GM18519 (cell line): ENCODE measurements around the gene FDXR.
"Not testable (repeated sequence)": the region's sequence is repeated elsewhere in the genome, so short reads cannot be mapped to it uniquely, and the experiment has no call there.

Experiments used
- ATAC-seq: cut with Tn5 transposase; IDR thresholded peaks from one replicate; pipeline ENCODE4 v1.9.1; 2021; ENCODE audit warnings: mild to moderate bottlenecking, moderate library complexity; ENCODE audit not compliant: unreplicated experiment, low FRiP score

Gene FDXR, protein sequence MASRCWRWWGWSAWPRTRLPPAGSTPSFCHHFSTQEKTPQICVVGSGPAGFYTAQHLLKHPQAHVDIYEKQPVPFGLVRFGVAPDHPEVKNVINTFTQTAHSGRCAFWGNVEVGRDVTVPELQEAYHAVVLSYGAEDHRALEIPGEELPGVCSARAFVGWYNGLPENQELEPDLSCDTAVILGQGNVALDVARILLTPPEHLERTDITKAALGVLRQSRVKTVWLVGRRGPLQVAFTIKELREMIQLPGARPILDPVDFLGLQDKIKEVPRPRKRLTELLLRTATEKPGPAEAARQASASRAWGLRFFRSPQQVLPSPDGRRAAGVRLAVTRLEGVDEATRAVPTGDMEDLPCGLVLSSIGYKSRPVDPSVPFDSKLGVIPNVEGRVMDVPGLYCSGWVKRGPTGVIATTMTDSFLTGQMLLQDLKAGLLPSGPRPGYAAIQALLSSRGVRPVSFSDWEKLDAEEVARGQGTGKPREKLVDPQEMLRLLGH

DNA sequence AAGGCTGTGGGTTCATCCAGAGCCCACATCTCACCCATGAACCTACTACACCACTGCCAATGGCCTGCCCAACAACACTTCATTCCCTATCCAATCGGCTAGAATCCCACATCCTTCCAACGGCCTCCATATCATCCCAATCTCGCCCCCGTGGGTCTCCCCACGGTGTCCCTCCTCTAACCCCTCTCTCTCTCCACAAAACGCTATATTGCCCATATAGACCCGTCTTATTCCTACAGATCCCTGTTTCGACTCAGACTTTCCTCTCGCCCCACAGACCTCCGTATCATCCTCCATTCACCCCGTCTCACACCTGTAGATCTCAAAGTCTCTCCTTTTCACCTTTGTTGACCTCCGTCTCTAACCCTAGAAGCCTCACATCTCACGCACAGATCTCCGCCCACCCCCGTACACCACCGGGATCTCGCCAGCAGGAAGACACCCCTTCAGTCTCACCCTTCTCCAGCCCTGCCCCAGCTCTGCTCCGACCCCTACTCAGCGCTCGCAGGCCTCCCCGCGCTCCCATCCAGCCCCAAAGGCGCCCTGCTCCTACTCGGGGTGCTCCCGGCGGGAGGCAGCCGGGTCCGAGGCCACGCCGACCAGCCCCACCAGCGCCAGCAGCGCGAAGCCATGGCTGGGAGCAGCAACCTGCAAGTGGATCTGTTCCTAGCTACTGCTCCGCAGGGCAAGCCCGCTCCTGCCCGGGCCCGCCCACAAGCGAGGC, at the start of gene FDXR:
TSS of gene FDXR (minus strand) at position 682 of the 724 bp plus-strand sequence. CDS start at position 632, 50 bp downstream.
- no peak for ATAC-seq

DNA sequence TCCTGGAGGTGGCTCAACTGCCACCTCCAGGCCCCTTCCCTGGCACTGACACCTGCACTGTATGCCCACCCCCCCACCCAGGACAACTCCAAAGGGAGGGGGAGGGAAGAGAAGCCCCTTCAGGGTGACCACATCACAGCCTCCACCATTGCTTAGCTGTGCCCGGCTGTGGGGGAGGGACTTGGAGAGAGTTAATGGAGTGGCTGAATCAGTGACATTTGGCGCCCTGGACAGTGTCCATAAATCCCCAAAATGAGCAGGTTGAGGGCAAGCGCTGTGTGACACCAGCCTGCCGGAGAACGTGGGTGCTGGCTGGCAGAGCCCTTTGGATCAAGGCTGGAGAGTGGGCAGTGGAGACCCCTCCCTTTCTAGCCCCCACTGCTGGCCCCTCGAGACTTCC, 49.4 kb upstream of the FDXR start:
- ATAC-seq, result no peak

DNA sequence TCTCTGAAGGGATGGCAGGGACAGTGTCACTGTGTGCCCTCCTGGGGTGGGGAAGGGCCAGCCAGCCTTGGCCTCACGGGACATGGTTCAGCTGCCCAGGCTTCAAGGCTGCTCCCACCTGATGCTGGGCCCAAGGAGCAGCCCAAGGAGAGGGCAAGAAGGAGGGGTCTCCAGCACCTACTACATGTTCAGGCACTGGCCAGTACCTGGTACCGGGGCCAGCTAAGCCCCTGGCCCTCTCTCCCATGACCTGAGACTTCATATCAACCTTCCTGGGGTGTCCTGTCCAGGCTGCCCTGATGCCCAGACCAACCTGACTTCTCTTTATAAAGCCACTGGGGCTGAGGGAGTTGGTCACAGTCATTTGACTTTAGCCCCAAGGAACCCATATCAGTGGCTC, 49.0 kb upstream of the FDXR start:
- no peak for ATAC-seq

DNA sequence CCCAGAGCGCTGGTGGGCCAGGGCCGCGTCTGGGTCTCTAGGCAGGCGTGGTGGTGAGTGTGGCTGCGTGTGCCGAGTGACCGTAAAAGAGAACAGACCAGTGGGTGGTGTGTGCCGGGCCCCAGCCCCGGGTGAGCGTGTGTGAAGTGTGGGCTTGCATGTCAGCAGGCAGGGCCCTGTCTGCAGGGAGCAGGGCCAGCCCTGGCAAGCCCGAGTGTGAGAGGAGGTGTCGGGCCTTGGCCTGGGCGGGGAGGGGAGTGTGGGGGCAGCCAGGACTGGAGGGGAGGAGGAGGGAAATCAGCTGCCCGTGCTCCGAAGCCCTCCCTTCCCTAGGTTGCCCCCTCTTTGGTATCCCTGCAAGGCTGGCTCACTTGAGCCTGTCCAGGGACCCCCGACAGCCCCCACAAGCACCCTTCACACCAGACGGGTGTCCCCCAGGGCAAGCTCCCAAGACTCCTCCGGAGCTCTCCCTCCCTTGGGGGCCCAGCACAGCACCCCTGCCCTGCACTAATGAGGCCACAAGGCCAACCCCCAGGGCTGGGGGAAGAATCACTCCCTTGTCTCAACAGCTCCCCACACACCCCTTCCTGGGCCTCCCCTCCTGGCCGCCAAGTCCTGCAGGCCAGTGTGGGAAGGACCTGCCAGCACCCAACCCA, 48.4 kb upstream of the FDXR start:
- ATAC-seq, result no peak

DNA sequence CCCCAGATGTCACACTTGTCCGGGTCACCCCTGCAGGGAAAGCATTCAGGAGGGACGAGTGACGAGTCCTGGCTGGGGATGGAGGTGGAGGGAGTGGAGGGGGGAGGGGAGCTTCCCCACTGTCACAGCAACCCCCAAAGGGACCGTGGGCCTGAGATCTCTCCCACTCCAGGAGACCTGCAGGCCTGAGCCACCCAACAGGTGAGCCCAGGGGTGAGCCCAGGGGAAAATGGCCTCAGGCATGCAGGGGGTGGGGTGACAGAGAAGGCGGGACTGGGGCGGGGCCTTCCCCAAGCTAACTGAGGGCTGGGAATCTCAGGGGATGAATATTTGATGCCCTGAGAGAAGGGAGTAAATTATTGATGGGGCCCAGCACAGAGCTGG, 47.8 kb upstream of the FDXR start:
- no peak for ATAC-seq

DNA sequence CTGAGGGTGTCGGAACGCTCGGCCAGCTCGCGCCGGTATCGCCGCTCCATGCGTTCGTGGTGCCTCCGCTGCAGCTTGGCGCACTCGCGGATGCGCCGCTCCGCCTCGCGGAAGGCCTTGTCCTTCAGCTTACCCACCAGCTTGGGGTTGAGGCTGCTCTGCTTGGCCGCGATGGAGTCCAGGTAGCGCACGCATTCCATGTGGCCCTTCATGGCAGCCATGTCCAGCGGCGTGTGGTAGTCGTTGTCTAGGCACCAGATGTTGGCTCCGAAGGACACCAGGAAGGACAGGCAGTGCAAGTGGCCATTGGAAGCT, 47.5 kb upstream of the FDXR start:
- no peak for ATAC-seq

DNA sequence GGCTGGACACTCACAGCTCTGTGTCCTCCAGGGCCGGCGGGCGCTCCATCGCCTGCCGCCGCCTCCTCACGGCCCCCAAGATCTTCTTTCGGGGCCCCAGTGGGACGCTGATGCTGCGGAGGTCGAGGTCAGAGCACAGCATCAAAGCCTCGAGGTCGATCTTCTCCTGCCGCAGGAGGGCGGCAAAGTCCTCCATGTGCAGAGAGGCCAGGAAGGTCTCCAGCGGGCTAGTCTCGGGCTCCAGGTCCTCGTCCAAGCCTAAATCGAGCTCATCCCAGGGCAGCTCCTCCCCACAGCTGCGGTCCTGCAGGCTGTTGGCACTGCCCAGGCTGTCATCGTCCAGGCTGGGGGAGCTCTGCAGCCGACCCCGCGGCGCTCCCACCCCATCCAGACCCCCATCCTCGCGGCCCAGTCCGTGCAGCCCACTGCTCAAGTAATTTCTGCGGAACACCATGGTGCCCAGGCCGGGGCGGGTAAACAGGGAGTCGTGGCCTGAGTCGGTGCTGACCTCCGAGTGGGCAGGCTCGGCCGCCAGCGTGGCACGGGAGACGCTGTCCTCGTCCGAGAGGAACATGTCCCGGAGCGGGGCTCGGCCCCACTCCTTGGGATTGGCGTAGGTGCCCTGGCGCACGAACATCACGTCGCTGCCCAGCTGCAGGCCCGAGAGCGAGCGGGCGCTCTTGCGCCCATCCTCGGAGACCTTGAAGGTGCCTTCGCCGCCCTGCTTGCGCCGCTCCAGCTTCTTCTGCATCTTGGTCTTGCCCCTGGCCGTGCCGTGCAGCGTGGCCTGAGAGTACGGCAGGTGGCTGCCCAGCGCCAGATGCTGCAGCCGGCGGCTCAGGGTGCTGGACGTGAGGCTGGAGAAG, 46.9 kb upstream of the FDXR start:
- no peak for ATAC-seq

DNA sequence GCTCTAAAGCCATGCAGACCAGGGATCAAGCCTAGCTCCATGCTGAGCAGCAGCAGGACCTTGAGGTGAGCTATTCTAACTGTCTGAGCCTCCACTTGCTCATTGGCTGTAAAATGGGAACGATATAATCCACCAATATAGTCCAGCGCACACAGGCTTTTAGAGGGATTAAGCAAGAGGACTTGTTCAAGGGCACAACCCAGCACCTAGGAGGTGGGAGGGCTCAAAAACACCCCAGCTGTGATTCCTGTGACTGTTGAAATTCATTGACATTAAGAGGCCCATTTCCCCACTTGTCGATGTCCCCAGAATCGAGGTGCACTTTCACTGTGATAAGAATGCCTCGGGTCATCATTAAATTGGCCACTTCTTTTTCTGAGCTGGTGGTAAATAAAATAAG, 46.1 kb upstream of the FDXR start:
- ATAC-seq, result no peak

DNA sequence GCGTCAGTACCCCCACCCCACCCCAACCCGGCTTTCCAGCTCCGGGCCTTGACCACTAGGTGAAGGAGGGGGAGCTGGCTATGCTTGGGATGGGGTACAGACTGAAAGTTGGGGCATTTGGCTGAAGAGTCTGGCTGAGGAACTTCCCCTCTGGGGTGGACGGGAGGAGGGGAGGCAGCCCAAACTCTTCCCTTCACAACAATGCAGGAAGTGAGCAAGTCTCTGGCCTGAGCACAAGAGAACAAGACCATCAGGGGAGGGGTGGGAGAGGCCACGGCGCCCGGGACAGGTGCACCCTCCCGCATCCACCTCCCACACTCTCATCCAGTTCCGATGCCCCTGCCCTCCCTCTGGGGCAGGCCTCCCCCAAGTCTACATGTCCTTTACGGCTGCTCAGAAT, 44.6 kb upstream of the FDXR start:
- ATAC-seq, result no peak

DNA sequence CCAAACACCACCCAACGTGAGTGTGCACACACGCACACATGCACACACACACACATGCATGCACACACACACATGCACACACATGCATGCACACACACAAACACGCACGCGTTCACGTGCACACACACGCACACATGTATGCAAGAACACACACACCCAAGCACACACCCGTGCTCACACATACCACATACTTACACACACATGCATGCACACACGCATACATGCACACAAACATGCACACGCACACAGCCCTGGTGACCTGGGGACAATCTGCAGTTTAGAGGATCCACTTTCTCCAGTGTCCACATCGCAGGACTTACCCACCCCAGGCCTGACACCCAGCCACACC, 44.0 kb upstream of the FDXR start:
- no peak for ATAC-seq

DNA sequence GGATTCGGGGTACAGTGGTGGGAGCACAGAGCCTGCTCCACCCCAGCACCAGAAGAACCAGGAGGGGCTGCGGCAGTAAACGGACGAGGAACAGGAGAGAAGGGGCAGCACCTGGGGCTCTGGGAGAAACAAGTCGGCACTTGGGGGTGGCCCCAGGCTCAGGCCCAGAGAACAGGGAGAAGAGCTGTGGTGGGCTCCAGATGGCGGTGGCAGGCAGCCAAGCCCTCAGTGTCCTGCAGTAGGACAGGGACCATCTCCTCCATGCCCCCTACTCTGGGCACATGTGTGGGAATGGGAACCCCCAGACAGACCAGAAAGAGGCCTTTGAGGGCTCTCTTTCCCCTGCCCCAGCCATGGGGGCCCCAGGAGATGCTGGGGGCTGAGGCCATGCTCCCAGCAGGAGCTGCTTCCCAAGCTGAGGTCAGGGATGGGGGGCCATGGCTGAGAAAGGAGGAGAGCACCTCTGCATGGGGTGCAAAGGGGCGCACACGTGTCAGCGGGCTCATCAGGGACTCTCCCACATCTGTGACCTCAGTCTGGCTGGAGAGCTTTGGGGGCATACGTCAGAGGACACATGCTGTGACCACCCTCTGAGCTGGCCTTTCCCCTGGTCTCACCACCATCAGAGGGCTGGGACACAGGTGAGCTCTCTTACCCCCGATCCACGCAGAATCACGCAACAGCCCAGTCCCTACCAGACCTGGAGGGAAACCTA, 43.5 kb upstream of the FDXR start:
- no peak for ATAC-seq

DNA sequence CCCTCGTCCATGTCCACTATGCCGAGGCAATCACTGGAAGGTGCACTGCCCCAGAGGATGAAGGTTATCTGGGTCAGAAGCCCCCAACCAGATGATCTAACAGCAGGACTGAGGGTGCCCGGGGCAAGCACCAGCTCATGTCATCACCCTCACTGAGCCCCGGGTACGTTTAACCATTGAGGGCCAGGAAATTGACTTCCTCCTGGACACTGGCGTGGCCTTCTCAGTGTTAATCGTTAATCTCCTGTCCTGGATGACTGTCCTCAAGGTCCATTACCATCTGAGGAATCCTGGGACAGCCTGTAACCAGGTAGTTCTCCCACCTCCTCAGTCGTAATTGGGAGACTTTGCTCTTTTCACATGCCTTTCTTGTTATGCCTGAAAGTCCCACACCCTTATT, 38.6 kb upstream of the FDXR start:
- ATAC-seq, result not testable (repeated sequence)

DNA sequence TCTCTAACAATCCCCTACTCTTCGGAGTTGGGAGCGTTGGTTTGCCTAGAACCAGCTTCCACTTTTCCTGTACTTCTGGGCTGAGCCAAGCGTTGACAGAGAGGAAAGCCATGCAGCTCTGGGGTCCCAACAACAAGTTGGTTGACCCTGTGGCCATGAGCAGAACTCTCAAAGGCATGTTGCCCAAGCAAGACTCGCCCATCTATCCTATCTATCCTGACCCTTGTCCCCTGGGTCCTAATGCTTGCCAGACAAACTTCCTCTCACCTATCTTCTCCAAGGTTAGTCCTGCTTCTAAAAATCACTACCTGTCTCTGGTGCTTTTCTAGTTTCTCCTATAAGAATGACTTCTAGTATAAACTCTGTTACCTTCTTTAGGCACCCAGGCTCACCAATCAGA, 36.3 kb upstream of the FDXR start:
- ATAC-seq, result not testable (repeated sequence)

DNA sequence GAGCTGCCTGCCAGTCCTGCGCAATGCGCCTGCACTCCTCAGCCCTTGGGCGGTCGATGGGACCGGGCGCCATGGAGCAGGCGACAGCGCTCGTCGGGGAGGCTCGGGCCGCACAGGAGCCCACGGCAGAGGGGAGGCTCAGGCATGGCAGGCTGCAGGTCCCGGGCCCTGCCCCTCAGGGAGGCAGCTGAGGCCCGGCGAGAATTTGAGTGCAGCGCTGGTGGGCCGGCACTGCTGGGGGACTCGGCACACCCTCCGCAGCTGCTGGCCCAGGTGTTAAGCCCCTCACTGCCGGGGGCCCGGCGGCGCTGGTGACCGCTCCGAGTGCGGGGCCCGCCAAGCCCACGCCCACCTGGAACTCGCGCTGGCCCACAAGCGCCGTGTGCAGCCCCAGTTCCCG, 34.2 kb upstream of the FDXR start:
- ATAC-seq, result no peak

DNA sequence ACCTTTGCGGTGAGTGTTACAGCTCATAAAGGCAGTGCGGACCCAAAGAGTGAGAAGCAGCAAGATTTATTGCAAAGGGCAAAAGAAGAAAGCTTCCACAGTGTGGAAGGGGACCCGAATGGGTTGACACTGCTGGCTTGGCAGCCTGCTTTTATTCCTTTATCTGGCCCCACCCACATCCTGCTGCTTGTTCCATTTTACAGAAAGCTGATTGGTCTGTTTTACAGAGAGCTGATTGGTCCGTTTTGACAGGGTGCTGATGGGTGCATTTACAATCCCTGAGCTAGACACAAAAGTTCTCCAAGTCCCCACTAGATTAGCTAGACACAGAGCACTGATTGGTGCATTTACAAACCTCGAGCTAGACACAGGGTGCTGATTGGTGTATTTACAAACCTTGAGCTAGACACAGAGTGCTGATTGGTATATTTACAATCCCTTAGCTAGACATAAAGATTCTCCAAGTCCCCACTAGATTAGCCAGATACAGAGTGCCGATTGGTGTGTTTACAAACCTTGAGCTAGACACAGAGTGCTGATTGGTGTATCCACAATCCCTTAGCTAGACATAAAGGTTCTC, 33.5 kb upstream of the FDXR start:
- ATAC-seq, result not testable (repeated sequence)

DNA sequence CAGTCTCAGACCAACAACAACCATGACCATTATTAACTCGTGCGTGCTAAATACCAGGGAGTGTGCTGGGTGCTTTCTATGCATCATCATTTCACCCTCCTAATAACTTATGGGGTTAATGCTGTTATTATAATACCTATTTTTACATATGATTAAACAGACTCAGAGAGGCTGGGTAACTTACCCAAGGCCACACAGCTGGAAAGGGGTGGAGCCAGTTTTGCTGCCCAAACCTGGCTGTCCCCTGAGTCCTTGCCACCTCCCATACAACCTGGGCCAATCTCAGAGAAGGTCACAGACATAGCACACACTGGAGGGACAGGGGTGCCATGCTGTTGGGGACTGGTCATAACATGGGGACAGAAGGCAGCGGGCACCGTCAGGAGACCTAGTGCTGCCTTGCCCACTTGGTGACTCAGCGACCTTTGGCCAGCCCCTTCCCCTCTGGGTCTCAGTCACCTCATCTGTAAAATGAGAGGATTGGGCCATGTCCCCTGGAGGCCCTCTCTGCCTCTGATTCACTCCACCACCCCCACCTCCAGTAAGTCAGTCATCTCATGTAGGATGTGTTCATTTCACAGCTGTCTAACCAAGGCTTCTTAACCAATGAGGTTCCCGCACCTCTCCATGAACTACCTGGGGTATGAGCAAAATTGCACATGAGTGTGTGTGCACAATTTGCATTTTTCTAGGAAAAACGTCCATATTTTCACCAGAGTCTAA, 32.1 kb upstream of the FDXR start:
- ATAC-seq, result no peak

DNA sequence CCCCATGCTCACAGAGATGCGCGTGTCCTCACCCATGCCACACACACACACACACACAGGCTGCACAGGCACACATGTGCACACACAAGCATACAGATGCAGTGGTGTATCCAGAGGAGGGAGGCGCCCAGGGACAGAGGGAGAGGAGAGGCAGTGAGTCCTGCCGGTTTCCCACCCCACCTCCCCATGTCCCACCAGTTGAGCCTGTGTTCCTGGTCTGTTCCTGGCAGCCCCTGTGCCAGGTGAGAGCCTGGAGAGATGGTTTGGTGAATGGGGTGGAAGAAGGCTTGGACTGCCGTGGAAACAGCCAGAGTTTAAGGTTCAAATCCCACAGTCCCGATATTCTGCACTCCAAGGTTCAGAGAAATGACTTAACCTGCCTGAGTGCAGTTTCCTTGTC, 30.9 kb upstream of the FDXR start:
- no peak for ATAC-seq

DNA sequence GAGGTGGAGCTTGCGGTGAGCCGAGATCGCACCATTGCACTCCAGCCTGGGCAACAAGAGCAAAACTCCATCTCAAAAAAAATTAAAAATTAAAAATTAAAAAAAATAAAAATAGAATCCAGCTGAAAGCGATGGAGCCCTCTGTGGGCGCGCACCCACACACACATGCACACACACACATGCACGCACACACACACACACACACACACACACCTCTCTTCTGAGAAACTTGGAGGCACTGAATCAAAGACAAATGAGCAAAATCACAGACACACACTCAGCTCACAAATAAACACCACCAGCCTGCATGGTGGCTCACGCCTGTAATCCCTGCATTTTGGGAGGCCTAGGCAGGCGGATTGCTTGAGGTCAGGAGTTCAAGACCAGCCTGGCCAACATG, 30.2 kb upstream of the FDXR start:
- no peak for ATAC-seq
